IMR-90 (cell line): ENCODE measurements around the gene ACP6. TPM values are rescaled to one million over a fixed set of nuclear protein-coding genes. Genes with fewer than 3 reads are reported as not detected.

Source experiments
- ATAC-seq: fragments of 200-7000 bp; cut with Tn5 transposase; 2 replicates; pipeline ENCODE4 v1.9.1; 2020; ENCODE audit warnings: low read depth, mild to moderate bottlenecking, moderate library complexity
- BruUV-seq: library from RNA; stranded (reverse); fragments of 400-500 nt; replicated peaks from 2 replicates; lab custom pipeline; 2021; lab: Mats Ljungman, UMichigan
- CTCF ChIA-PET: fragments of 300-600 bp; formaldehyde crosslinking; extraction: SDS; loops from one replicate; lab custom pipeline; 2021; ENCODE audit warnings: antibody characterized with exemption; lab: Yijun Ruan, JAX
- POLR2A ChIA-PET: fragments of 300-600 bp; sonication (Branson Sonifier 250); formaldehyde crosslinking; loops from one replicate; lab custom pipeline; 2022; ENCODE audit warnings: antibody characterized with exemption; ENCODE audit not compliant: unreplicated experiment; lab: Charles Lee
- DNase-seq: peaks from one replicate; pipeline ENCODE4 v3.0.0; 2013
- H2AFZ ChIP-seq: replicated peaks from 2 replicates; pipeline ENCODE3; 2013; ENCODE audit warnings: low read length, mild to moderate bottlenecking; ENCODE audit not compliant: poor library complexity
- H2AK5ac ChIP-seq: 2 replicates; pipeline ENCODE4 v1.6.1; 2013; ENCODE audit warnings: low read depth, low read length, inconsistent platforms
- H2AK9ac ChIP-seq: replicated peaks from 2 replicates; pipeline ENCODE3; 2013; ENCODE audit warnings: mild to moderate bottlenecking, low read depth, low read length, moderate library complexity; ENCODE audit not compliant: poor library complexity
- H2BK120ac ChIP-seq: 2 replicates; pipeline ENCODE4 v1.6.1; 2013; ENCODE audit warnings: low read depth, low read length, inconsistent platforms
- H2BK15ac ChIP-seq: 3 replicates; pipeline ENCODE4 v1.6.1; 2013; ENCODE audit warnings: low read depth, low read length, inconsistent platforms
- H2BK20ac ChIP-seq: 2 replicates; pipeline ENCODE4 v1.6.1; 2013; ENCODE audit warnings: low read depth, mild to moderate bottlenecking, inconsistent platforms, low read length, moderate library complexity
- H2BK5ac ChIP-seq: 2 replicates; pipeline ENCODE4 v1.6.1; 2013; ENCODE audit warnings: mild to moderate bottlenecking, low read depth, low read length, inconsistent platforms; ENCODE audit not compliant: poor library complexity, severe bottlenecking
- H3K14ac ChIP-seq: replicated peaks from 2 replicates; pipeline ENCODE4 v1.6.1; 2013; ENCODE audit warnings: low read depth, low read length, inconsistent platforms
- H3K18ac ChIP-seq: 2 replicates; pipeline ENCODE4 v1.6.1; 2013; ENCODE audit warnings: low read depth, low read length, control low read depth
- H3K23ac ChIP-seq: 2 replicates; pipeline ENCODE4 v1.6.1; 2013; ENCODE audit warnings: low read depth, low read length, inconsistent platforms
- H3K27ac ChIP-seq: 2 replicates; pipeline ENCODE4 v1.5.1; 2013; ENCODE audit warnings: mild to moderate bottlenecking, control low read depth, low read length; ENCODE audit not compliant: insufficient read depth
- H3K27me3 ChIP-seq: 2 replicates; pipeline ENCODE4 v1.6.1; 2013; ENCODE audit warnings: low read length; ENCODE audit not compliant: control insufficient read depth, insufficient read depth
- H3K36me3 ChIP-seq: 2 replicates; pipeline ENCODE4 v1.6.1; 2013; ENCODE audit warnings: low read length, mixed read lengths; ENCODE audit not compliant: control insufficient read depth, insufficient read depth
- H3K4ac ChIP-seq: 2 replicates; pipeline ENCODE4 v1.6.1; 2013; ENCODE audit warnings: low read depth, low read length, inconsistent platforms
- H3K4me1 ChIP-seq: 2 replicates; pipeline ENCODE4 v1.6.1; 2013; ENCODE audit warnings: low read length, mixed read lengths; ENCODE audit not compliant: control insufficient read depth, insufficient read depth
- H3K4me2 ChIP-seq: 2 replicates; pipeline ENCODE4 v1.6.1; 2013; ENCODE audit warnings: low read depth, mild to moderate bottlenecking, control low read depth, low read length, moderate library complexity
- H3K4me3 ChIP-seq: 2 replicates; pipeline ENCODE4 v1.5.1; 2013; ENCODE audit warnings: low read depth, mild to moderate bottlenecking, control low read depth, low read length, moderate library complexity; ENCODE audit not compliant: insufficient read depth
- H3K56ac ChIP-seq: 2 replicates; pipeline ENCODE4 v1.6.1; 2013; ENCODE audit warnings: low read length, inconsistent platforms; ENCODE audit not compliant: insufficient read depth; ENCODE audit errors: extremely low read depth
- H3K79me1 ChIP-seq, 2 experiments: 2 replicates each; pipeline ENCODE4 v1.6.1; 2013; ENCODE audit warnings: low read length in 2 of 2, inconsistent platforms in 1 of 2, low read depth in 1 of 2
- H3K9ac ChIP-seq: 2 replicates; pipeline ENCODE4 v1.6.1; 2013; ENCODE audit warnings: low read depth, low read length, control low read depth
- H3K9me1 ChIP-seq: 2 replicates; pipeline ENCODE4 v1.6.1; 2013; ENCODE audit warnings: low read length, inconsistent platforms; ENCODE audit not compliant: insufficient read depth
- H3K9me3 ChIP-seq: 2 replicates; pipeline ENCODE4 v1.6.1; 2013; ENCODE audit warnings: low read length; ENCODE audit not compliant: control insufficient read depth, insufficient read depth
- H4K20me1 ChIP-seq: 2 replicates; pipeline ENCODE4 v1.6.1; 2013; ENCODE audit warnings: low read length, inconsistent platforms; ENCODE audit not compliant: insufficient read depth
- H4K5ac ChIP-seq: 2 replicates; pipeline ENCODE4 v1.6.1; 2013; ENCODE audit warnings: mild to moderate bottlenecking, low read depth, low read length, control low read depth
- H4K8ac ChIP-seq, 2 experiments: 2 replicates each; pipeline ENCODE4 v1.6.1; 2013; ENCODE audit warnings: low read depth in 2 of 2, low read length in 2 of 2, control low read depth in 1 of 2, inconsistent platforms in 1 of 2
- H4K91ac ChIP-seq: 2 replicates; pipeline ENCODE4 v1.6.1; 2013; ENCODE audit warnings: low read depth, low read length, inconsistent platforms; ENCODE audit not compliant: insufficient read depth
- BHLHE40 ChIP-seq: fragments of 150-350 bp; IDR thresholded peaks from 2 replicates; pipeline ENCODE4 v1.6.1; 2016; ENCODE audit warnings: mild to moderate bottlenecking, low read depth, low read length
- CEBPB ChIP-seq: IDR thresholded peaks from 2 replicates; pipeline ENCODE4 v1.6.1; 2012; ENCODE audit warnings: low read depth, low read length, improper control_type of control experiment
- CHD1 ChIP-seq: IDR thresholded peaks from 2 replicates; pipeline ENCODE4 v1.6.1; 2012; ENCODE audit warnings: low read depth, low read length, improper control_type of control experiment
- CTCF ChIP-seq: conservative IDR thresholded peaks from 2 replicates; pipeline ENCODE4 v1.5.1; 2012; ENCODE audit warnings: mild to moderate bottlenecking, low read depth, low read length, improper control_type of control experiment
- ELK1 ChIP-seq: fragments of 150-350 bp; IDR thresholded peaks from 2 replicates; pipeline ENCODE4 v1.6.1; 2016; ENCODE audit warnings: low read depth, mild to moderate bottlenecking, low read length, moderate library complexity, borderline replicate concordance
- FOS ChIP-seq: fragments of 150-350 bp; IDR thresholded peaks from 2 replicates; pipeline ENCODE4 v1.6.1; 2016; ENCODE audit warnings: low read depth, low read length
- MAFK ChIP-seq: IDR thresholded peaks from 2 replicates; pipeline ENCODE4 v1.6.1; 2012; ENCODE audit warnings: low read depth, low read length, improper control_type of control experiment
- MAZ ChIP-seq: IDR thresholded peaks from 2 replicates; pipeline ENCODE4 v1.6.1; 2012; ENCODE audit warnings: low read depth, mild to moderate bottlenecking, low read length, improper control_type of control experiment, moderate library complexity, borderline replicate concordance
- POLR2A ChIP-seq: IDR thresholded peaks from 2 replicates; pipeline ENCODE4 v1.6.1; 2012; ENCODE audit warnings: mild to moderate bottlenecking, low read depth, low read length
- RAD21 ChIP-seq: IDR thresholded peaks from 2 replicates; pipeline ENCODE4 v1.6.1; 2012; ENCODE audit warnings: low read length, improper control_type of control experiment
- RCOR1 ChIP-seq: IDR thresholded peaks from 2 replicates; pipeline ENCODE4 v1.6.1; 2012; ENCODE audit warnings: mild to moderate bottlenecking, low read length, improper control_type of control experiment; ENCODE audit not compliant: insufficient replicate concordance
- USF2 ChIP-seq: fragments of 150-350 bp; IDR thresholded peaks from 2 replicates; pipeline ENCODE4 v1.6.1; 2017; ENCODE audit warnings: mild to moderate bottlenecking, antibody characterized with exemption, low read length, low read depth
- WGBS, 2 experiments: methylation state at CpG; one replicate each; pipeline versions ENCODE4 v1.1.5 to v1.1.7; 2013; ENCODE audit warnings: missing lambda C conversion rate in 2 of 2; ENCODE audit not compliant: insufficient read length in 1 of 2; ENCODE audit errors: extremely low coverage in 2 of 2; 5-methylcytosine and 5-hydroxymethylcytosine counted together
- dilution Hi-C: fragments of 300-500 bp; cut with HindIII; formaldehyde crosslinking; loops from one replicate; pipeline ENCODE4 v1.14.3; 2018; ENCODE audit warnings: low sequenced_read_pairs; ENCODE audit not compliant: unreplicated experiment
- in situ Hi-C: fragments of 300-500 bp; cut with MboI; formaldehyde crosslinking; loops from 3 replicates; pipeline ENCODE4 v1.14.3; 2019; ENCODE audit warnings: low sequenced_read_pairs, inconsistent platforms, mixed read lengths
- intact Hi-C: fragments of 100-400 bp; cut with micrococcal nuclease; formaldehyde crosslinking; loops from 2 replicates; pipeline ENCODE4 v1.10.0; 2022
- polyA plus RNA-seq, 3 experiments: library from polyadenylated mRNA; depleted of rRNA; stranded (reverse); fragments of >200 nt; gene quantifications; 2 replicates each; pipeline ENCODE4 v1.2.3, GENCODE V29; 2012; ENCODE audit warnings: low replicate concordance in 1 of 3
- total RNA-seq: library from RNA; depleted of rRNA; stranded (reverse); fragments of >200 nt; gene quantifications from 2 replicates; pipeline ENCODE4 v1.2.3, GENCODE V29; 2012

ACP6 gene
- total and polyA plus RNA-seq, 2 of the 4 experiments (the other 2 are of a cell fraction) = 2.5 to 8.2 TPM

- no peak overlapping the region for H4K5ac ChIP-seq
- no peak for DNase-seq
- no peak overlapping the region for H2BK20ac ChIP-seq
- no peak overlapping the region for H3K4me2 ChIP-seq
- dilution Hi-C loops (no loop called here), in situ Hi-C loops (no loop called here), intact Hi-C loops (no loop called here)
- no TSS peak for BruUV-seq
- H3K27ac ChIP-seq = no peak overlapping the region
- H2AK9ac ChIP-seq = no peak overlapping the region
- peaks cover 4% of the 10 kb centered on the region; the same call in 1 of the 2 replicates for H3K9me1 ChIP-seq
- no peak overlapping the region for H2BK5ac ChIP-seq
- H2BK120ac ChIP-seq = no peak overlapping the region
- H3K36me3 ChIP-seq = peaks cover 28% of the 10 kb centered on the region
- CTCF ChIA-PET = no interaction called here
- H3K4me1 ChIP-seq = peaks cover 6% of the 10 kb centered on the region
- no peak overlapping the region for H3K14ac ChIP-seq
- POLR2A ChIA-PET = no interaction called here
- H2AFZ ChIP-seq = no peak overlapping the region
- H3K18ac ChIP-seq = no peak overlapping the region
- no peak overlapping the region for H4K91ac ChIP-seq
- ATAC-seq = no peak
- H3K23ac ChIP-seq = no peak overlapping the region
- no peak overlapping the region for H3K56ac ChIP-seq
- H4K8ac ChIP-seq = no peak overlapping the region
- WGBS, 2 experiments = no CpG with 5 or more reads among the region's 5 CpGs
- no peak overlapping the region for H3K9ac ChIP-seq
- no peaks in the 10 kb centered on the region for H3K27me3 ChIP-seq
- no peak overlapping the region for H3K4me3 ChIP-seq
- H2BK15ac ChIP-seq = no peak overlapping the region
- H2AK5ac ChIP-seq = no peak overlapping the region
- H3K4ac ChIP-seq = no peak overlapping the region
- peaks cover 18 to 20% of the 10 kb centered on the region in 2 experiments for H3K79me1 ChIP-seq
- TF ChIP-seq CEBPB (no peak), USF2 (no peak), FOS (no peak), ELK1 (no peak), RAD21 (no peak), MAFK (no peak), CTCF (no peak), POLR2A (no peak), MAZ (no peak), BHLHE40 (no peak), RCOR1 (no peak), CHD1 (no peak)
- H3K9me3 ChIP-seq = no peaks in the 10 kb centered on the region
- no peaks in the 10 kb centered on the region for H4K20me1 ChIP-seq
These were observed 61.7 kb downstream of the ACP6 start for GRCh38 chr1:147608596-147608995.
